GM21528 (cell line): ENCODE results near the gene ZNF273.
"Not testable (repeated sequence)": the region's sequence is repeated elsewhere in the genome, so short reads cannot be mapped to it uniquely, and the experiment has no call there.

Source experiments
- ATAC-seq: cut with Tn5 transposase; IDR thresholded peaks from one replicate; pipeline ENCODE4 v1.9.1; 2021; ENCODE audit warnings: mild to moderate bottlenecking, moderate library complexity; ENCODE audit not compliant: unreplicated experiment, low FRiP score

Gene ZNF273

GRCh38 chr7:64944667-64945502 is 41.8 kb downstream of the ZNF273 start:
- ATAC-seq, result not testable (repeated sequence)

GRCh38 chr7:64945503-64946175 is 42.6 kb downstream of the ZNF273 start:
- ATAC-seq, result no peak

- no peak for ATAC-seq
Measured at GRCh38 chr7:64946772-64947171, 43.7 kb downstream of the ZNF273 start.

- ATAC-seq, result no peak
Measured at GRCh38 chr7:64947252-64948000, 44.4 kb downstream of the ZNF273 start.

- ATAC-seq, result not testable (repeated sequence)
Measured at GRCh38 chr7:64948774-64949173, 45.7 kb downstream of the ZNF273 start.

GRCh38 chr7:64950673-64951072 is 47.6 kb downstream of the ZNF273 start:
- ATAC-seq, result not testable (repeated sequence)

GRCh38 chr7:64951250-64951848 is 48.3 kb downstream of the ZNF273 start:
- no peak for ATAC-seq

GRCh38 chr7:64959072-64959747 is 56.1 kb downstream of the ZNF273 start:
- no peak for ATAC-seq

GRCh38 chr7:64965594-64965993 is 62.5 kb downstream of the ZNF273 start:
- no peak for ATAC-seq

GRCh38 chr7:64978497-64979203 is 75.6 kb downstream of the ZNF273 start:
- ATAC-seq, result no peak
